RWPE2 (cell line): Measurements from ENCODE around the gene POLA2.
A peak's percentile ranks its signal among the peaks of the same experiment; 100 is the strongest.

Experiments
- ATAC-seq: fragments of 200-7000 bp; cut with Tn5 transposase; 3 replicates; pipeline ENCODE4 v1.9.1; 2021; ENCODE audit warnings: low read depth
- DNase-seq: peaks from one replicate; pipeline ENCODE4 v3.0.0-alpha.2; 2020; ENCODE audit warnings: low spot score
- H3K27ac ChIP-seq: fragments of 450-650 bp; 2 replicates; pipeline ENCODE4 v1.5.1; 2017; ENCODE audit warnings: mild to moderate bottlenecking; ENCODE audit not compliant: poor library complexity, severe bottlenecking
- H3K27me3 ChIP-seq: fragments of 250-450 bp; sonication (Bioruptor Pico); 2 replicates; pipeline ENCODE4 v1.5.1; 2021; ENCODE audit warnings: mild to moderate bottlenecking, moderate library complexity; ENCODE audit not compliant: insufficient read depth, poor library complexity, severe bottlenecking
- H3K36me3 ChIP-seq: fragments of 250-450 bp; sonication (Bioruptor Pico); 2 replicates; pipeline ENCODE4 v1.5.1; 2020; ENCODE audit warnings: low read depth, mild to moderate bottlenecking, moderate library complexity
- H3K4me1 ChIP-seq: fragments of 250-450 bp; sonication (Bioruptor Pico); 2 replicates; pipeline ENCODE4 v1.5.1; 2021; ENCODE audit warnings: mild to moderate bottlenecking, moderate library complexity; ENCODE audit not compliant: insufficient read depth, poor library complexity, severe bottlenecking
- H3K4me3 ChIP-seq: fragments of 250-450 bp; sonication (Bioruptor Pico); 2 replicates; pipeline ENCODE4 v1.5.1; 2021; ENCODE audit warnings: mild to moderate bottlenecking, moderate library complexity; ENCODE audit not compliant: severe bottlenecking
- H3K9me3 ChIP-seq: fragments of 250-450 bp; sonication (Bioruptor Pico); 2 replicates; pipeline ENCODE4 v1.5.1; 2021; ENCODE audit warnings: mild to moderate bottlenecking, moderate library complexity; ENCODE audit not compliant: severe bottlenecking
- CTCF ChIP-seq: fragments of 450-650 bp; IDR thresholded peaks from one replicate; pipeline ENCODE4 v1.5.1; 2017; ENCODE audit warnings: mild to moderate bottlenecking, moderate library complexity; ENCODE audit not compliant: poor library complexity, severe bottlenecking

POLA2 gene

GRCh38 chr11:65315204-65315865 lies 53.6 kb downstream of the POLA2 start:
- peak overlapping the region; percentile 79 for H3K4me3 ChIP-seq
- peaks cover 33% of the 10 kb centered on the region for H3K4me1 ChIP-seq
- H3K36me3 ChIP-seq: peaks cover 8% of the 10 kb centered on the region
- ATAC-seq: peak; percentile 28
- peak overlapping the region; percentile 93 for H3K27ac ChIP-seq
- DNase-seq: no peak
- no peaks in the 10 kb centered on the region for H3K27me3 ChIP-seq
- H3K9me3 ChIP-seq: no peaks in the 10 kb centered on the region
- peak; percentile 98 for TF ChIP-seq CTCF

GRCh38 chr11:65315866-65316226 lies 54.1 kb downstream of the POLA2 start:
- Histone ChIP-seq H3K4me1 (peaks cover 33% of the 10 kb centered on the region), H3K27ac (peak overlapping the region; percentile 93), H3K9me3 (no peaks in the 10 kb centered on the region), H3K4me3 (peak overlapping the region; percentile 79), H3K27me3 (no peaks in the 10 kb centered on the region), H3K36me3 (peaks cover 13% of the 10 kb centered on the region)
- DNase-seq: no peak
- ATAC-seq: no peak
- TF ChIP-seq CTCF: peak; percentile 86

GRCh38 chr11:65316227-65317024 lies 54.7 kb downstream of the POLA2 start:
- Histone ChIP-seq H3K9me3 (no peaks in the 10 kb centered on the region), H3K4me3 (peak overlapping the region; percentile 79), H3K36me3 (peaks cover 19% of the 10 kb centered on the region), H3K27me3 (no peaks in the 10 kb centered on the region), H3K4me1 (peaks cover 28% of the 10 kb centered on the region), H3K27ac (peak overlapping the region; percentile 93)
- no peak for TF ChIP-seq CTCF
- DNase-seq: no peak
- peak; percentile 10 for ATAC-seq

- peak; percentile 96 for DNase-seq
- Histone ChIP-seq H3K4me3 (peak overlapping the region; percentile 79), H3K27ac (peak overlapping the region; percentile 93), H3K9me3 (no peaks in the 10 kb centered on the region), H3K36me3 (peaks cover 27% of the 10 kb centered on the region), H3K4me1 (peaks cover 24% of the 10 kb centered on the region), H3K27me3 (no peaks in the 10 kb centered on the region)
- ATAC-seq: peak; percentile 59
- peak; percentile 5 for TF ChIP-seq CTCF
Observed at GRCh38 chr11:65317025-65317786, 55.4 kb downstream of the POLA2 start.
